Left ventricle myocardium inferior (tissue), 1 donor: Measurements from ENCODE around the gene PFKL. TPM values are rescaled to one million over a fixed set of nuclear protein-coding genes. Genes with fewer than 3 reads are reported as not detected.
"Not testable (repeated sequence)": the region's sequence is repeated elsewhere in the genome, so short reads cannot be mapped to it uniquely, and the experiment has no call there.

ENCODE experiments used
- DNase-seq: peaks from one replicate; pipeline ENCODE4 v3.0.0-alpha.2; 2020
- H3K27ac ChIP-seq: fragments of 200-600 bp; replicated peaks from 2 replicates; pipeline ENCODE4 v1.8.0; 2021
- H3K27me3 ChIP-seq: fragments of 200-600 bp; 2 replicates; pipeline ENCODE4 v1.8.0; 2021; ENCODE audit warnings: low read depth
- H3K36me3 ChIP-seq: fragments of 200-600 bp; 2 replicates; pipeline ENCODE4 v1.8.0; 2021
- H3K4me1 ChIP-seq: fragments of 200-600 bp; 2 replicates; pipeline ENCODE4 v1.8.0; 2021
- H3K4me3 ChIP-seq: fragments of 200-600 bp; 2 replicates; pipeline ENCODE4 v1.8.0; 2021; ENCODE audit warnings: mild to moderate bottlenecking, moderate library complexity
- H3K9me3 ChIP-seq: fragments of 200-600 bp; replicated peaks from 2 replicates; pipeline ENCODE4 v1.8.0; 2021
- intact Hi-C: fragments of 100-400 bp; cut with micrococcal nuclease; formaldehyde crosslinking; loops from one replicate; pipeline ENCODE4 v1.11.0; 2022
- total RNA-seq: library from RNA; stranded (reverse); fragmentation: NEBNext Ultra II Directional; extraction: Animal tissue kit (Norgen Biotek cat#: 25700); gene quantifications from one replicate; pipeline ENCODE4 v1.2.1, GENCODE V29; 2021
- TF ChIP-seq, protein P1 (sequence below): fragments of 200-600 bp; IDR thresholded peaks from 2 replicates; pipeline ENCODE4 v1.8.0; 2021; ENCODE audit warnings: antibody characterized with exemption, mild to moderate bottlenecking, borderline replicate concordance
- donor health status: DM: no; HTN: yes; CAD: no; lungs with severe emphysema.

PFKL gene
- total RNA-seq, 1 donor from 2014 or later: 47.7 TPM

DNA sequence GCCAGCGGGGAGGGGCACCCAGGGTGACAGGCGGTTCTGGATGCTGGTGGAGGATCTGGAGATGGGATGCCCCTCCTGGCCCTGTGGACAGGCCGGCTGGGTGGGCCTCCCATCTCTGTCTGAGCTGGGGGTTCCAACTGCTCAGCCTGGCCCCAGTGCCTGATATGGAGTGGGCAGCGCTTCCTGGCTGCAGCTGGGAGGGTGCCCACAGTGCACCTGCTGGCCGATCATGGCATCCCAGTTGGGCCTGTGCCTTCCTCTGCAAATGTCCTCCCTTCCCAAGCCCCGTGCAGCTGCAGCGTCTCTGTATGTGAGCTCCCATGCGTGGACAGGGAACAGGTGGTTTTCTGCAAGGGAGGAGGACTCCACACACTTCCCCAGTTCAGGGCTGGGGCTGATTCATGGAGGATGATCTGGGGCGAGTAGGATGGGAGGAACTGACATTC is 2.1 kb downstream of the PFKL start:
- H3K36me3 ChIP-seq: peaks cover 6% of the 10 kb centered on the region
- H3K4me1 ChIP-seq: peaks cover 80% of the 10 kb centered on the region
- H3K27me3 ChIP-seq: no peaks in the 10 kb centered on the region
- peak overlapping the region; percentile 2 for H3K27ac ChIP-seq
- intact Hi-C loops: no loop called here
- DNase-seq: no peak
- TF ChIP-seq, protein P1, sequence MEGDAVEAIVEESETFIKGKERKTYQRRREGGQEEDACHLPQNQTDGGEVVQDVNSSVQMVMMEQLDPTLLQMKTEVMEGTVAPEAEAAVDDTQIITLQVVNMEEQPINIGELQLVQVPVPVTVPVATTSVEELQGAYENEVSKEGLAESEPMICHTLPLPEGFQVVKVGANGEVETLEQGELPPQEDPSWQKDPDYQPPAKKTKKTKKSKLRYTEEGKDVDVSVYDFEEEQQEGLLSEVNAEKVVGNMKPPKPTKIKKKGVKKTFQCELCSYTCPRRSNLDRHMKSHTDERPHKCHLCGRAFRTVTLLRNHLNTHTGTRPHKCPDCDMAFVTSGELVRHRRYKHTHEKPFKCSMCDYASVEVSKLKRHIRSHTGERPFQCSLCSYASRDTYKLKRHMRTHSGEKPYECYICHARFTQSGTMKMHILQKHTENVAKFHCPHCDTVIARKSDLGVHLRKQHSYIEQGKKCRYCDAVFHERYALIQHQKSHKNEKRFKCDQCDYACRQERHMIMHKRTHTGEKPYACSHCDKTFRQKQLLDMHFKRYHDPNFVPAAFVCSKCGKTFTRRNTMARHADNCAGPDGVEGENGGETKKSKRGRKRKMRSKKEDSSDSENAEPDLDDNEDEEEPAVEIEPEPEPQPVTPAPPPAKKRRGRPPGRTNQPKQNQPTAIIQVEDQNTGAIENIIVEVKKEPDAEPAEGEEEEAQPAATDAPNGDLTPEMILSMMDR: no peak
- H3K9me3 ChIP-seq: no peaks in the 10 kb centered on the region
- peak overlapping the region; percentile 82 for H3K4me3 ChIP-seq

DNA sequence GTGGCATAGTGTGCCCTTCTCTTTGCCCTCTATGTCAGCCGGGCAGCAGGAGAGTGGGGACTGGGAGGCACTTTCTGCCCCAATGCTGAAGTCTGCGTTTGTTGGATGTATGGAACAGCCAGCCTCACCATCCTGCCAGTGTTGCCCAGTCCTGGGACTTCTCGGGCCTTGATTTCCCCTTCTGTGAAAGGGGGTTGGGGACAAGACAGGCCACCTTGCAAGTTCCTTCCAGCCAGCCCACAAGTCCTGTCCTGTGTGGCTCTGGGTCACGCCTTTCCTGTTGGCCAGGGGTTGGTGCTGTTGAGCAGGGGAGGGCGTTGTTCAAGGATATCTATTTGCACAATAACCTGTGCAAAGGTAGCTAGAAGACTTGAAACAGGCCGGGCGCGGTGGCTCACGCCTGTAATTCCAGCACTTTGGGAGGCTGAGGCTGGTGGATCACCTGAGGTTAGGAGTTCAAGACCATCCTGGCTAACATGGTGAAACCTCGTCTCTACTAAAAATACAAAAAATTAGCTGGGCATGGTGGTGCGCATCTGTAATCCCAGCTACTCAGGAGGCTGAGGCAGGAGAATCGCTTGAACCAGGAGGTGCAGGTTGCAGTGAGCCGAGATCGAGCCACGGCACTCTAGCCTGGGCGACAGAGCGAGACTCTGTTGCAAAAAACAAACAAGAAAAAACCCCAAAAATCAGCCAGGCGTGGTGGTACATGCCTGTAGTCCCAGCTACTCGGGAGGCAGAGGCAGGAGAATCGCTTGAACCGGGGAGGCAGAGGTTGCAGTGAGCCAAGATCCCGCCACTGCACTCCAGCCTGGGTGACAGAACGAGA is 2.9 kb downstream of the PFKL start:
- H3K27me3 ChIP-seq, DNase-seq, H3K9me3 ChIP-seq, H3K4me3 ChIP-seq, intact Hi-C loops: not testable (repeated sequence)
- Histone ChIP-seq H3K27ac (peak overlapping the region; percentile 63), H3K4me1 (peaks cover 72% of the 10 kb centered on the region), H3K36me3 (peaks cover 14% of the 10 kb centered on the region)

DNA sequence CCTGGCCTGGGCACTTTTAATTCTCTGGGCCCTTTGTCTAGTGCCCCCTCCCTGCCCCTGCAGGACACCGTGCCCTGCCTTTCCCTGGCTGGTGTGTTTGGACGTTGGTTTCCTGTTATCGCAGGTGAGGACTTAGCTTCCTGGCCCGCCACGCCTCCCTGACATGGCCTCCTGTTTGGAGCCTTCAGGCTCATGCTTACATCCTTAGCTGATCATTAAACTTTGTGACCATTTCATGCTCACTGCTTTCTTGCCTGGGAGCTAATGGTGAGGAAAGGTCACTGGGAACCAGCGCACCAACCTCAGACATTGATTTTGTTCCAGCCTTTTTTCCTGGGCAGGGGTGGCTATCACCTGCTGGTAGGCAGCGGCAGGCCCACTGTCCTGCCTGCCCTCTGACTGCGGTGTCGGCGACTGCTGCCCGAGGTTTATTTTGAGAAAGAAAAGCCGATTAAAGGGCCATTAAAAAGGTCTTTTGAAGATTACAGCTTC is 3.7 kb downstream of the PFKL start:
- DNase-seq: no peak
- intact Hi-C loops: no loop called here
- peaks cover 67% of the 10 kb centered on the region for H3K4me1 ChIP-seq

DNA sequence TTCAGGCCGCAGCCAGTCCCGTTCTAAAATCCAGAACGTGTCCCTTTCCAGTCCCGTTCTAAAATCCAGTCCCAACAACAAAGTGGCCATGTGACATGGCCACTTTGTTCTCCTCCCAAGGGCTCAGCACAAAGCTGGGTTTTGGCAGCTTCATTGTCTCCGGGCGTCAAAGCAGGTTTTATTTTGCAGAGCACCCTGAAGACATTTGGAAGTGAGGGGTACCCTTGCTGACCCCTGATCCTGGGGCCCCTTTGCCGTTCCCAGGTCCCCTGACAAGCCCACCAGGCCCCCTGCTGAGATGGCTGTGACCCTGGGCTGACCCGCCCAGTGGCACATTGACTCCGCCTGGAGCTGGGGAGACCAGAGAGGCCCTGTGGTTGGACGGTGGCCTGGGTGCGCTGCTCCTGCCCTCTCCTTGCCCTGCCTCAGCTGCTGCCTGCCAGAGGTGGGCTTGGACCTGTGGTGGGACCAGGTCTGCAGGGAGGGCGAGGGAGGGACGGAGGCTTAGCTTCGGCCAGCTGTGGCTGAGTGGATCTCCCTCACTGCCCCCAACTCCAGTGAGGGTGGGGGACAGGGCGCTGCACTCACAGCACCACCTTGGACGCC is 4.3 kb downstream of the PFKL start:
- Histone ChIP-seq H3K4me3 (no peak overlapping the region), H3K9me3 (no peaks in the 10 kb centered on the region), H3K4me1 (peaks cover 66% of the 10 kb centered on the region), H3K27ac (peak overlapping the region; percentile 63), H3K36me3 (peaks cover 15% of the 10 kb centered on the region), H3K27me3 (no peaks in the 10 kb centered on the region)
- TF ChIP-seq, protein P1: no peak
- intact Hi-C loops: no loop called here
- DNase-seq: no peak

More for the DNA sequence above, 3.7 kb downstream of the PFKL start:
- TF ChIP-seq, protein P1: no peak
- Histone ChIP-seq H3K36me3 (peaks cover 15% of the 10 kb centered on the region), H3K4me3 (no peak overlapping the region), H3K27ac (peak overlapping the region; percentile 63), H3K9me3 (no peaks in the 10 kb centered on the region), H3K27me3 (no peaks in the 10 kb centered on the region)

DNA sequence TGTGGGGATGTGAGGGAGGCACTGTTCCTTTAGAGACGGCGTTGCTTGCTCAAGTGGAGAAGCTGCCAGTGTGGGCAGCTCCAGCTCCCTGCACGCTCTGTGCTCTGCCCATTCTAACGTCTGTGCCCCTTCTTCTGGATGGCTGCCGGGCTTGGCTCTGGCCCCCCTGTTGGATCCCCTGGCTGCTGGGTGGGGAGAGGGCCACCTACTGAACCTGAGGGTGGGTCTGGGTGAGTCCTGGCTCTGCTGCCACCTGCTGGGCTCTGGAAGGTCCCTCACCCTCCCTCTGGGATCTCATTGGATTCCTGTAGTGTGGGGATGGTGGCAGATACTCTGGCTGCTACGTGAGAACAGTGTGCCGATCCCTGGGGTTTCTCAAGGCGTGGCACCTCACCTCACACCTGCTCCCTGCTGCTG is 5.0 kb downstream of the PFKL start:
- intact Hi-C loops: no loop called here
- Histone ChIP-seq H3K27ac (no peak overlapping the region), H3K9me3 (no peaks in the 10 kb centered on the region), H3K4me1 (peaks cover 60% of the 10 kb centered on the region), H3K27me3 (no peaks in the 10 kb centered on the region), H3K36me3 (peaks cover 18% of the 10 kb centered on the region), H3K4me3 (no peak overlapping the region)
- no peak for DNase-seq
- TF ChIP-seq, protein P1: peak; percentile 70

DNA sequence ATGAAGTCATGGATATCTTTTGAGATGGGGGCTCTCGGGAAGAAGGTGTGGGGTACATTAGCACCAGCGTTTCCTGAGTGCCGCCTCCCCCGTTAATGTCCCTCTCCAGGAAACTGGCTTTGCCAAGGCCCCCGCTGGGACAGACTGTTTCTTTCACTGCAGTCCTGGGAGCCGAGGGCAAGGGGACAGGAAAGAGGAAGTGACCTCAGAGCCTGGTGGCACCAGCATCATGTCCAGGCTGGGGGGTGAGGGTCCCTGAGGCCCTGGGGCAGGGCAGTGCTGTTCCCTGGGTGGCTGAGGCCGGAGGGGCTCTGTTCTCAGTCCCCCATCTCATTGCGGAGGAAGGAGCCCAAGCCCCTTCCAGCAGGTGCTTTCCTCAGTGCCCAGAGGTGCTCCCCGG is 5.8 kb downstream of the PFKL start:
- peak overlapping the region; percentile 33 for H3K27ac ChIP-seq
- TF ChIP-seq, protein P1: no peak
- intact Hi-C loops: no loop called here
- no peak for DNase-seq
- H3K4me3 ChIP-seq: no peak overlapping the region
- no peaks in the 10 kb centered on the region for H3K9me3 ChIP-seq
- H3K27me3 ChIP-seq: no peaks in the 10 kb centered on the region
- peaks cover 55% of the 10 kb centered on the region for H3K4me1 ChIP-seq
- peaks cover 26% of the 10 kb centered on the region for H3K36me3 ChIP-seq
